Measurements from ENCODE around the gene PSMD1.
A peak's percentile ranks its signal among the peaks of the same experiment; 100 is the strongest.
"Not testable (repeated sequence)": the region's sequence is repeated elsewhere in the genome, so short reads cannot be mapped to it uniquely, and the experiment has no call there.

PSMD1 gene
- 145 to 263 (median 222) reads per million in 18 experiments for total RNA-seq

DNA sequence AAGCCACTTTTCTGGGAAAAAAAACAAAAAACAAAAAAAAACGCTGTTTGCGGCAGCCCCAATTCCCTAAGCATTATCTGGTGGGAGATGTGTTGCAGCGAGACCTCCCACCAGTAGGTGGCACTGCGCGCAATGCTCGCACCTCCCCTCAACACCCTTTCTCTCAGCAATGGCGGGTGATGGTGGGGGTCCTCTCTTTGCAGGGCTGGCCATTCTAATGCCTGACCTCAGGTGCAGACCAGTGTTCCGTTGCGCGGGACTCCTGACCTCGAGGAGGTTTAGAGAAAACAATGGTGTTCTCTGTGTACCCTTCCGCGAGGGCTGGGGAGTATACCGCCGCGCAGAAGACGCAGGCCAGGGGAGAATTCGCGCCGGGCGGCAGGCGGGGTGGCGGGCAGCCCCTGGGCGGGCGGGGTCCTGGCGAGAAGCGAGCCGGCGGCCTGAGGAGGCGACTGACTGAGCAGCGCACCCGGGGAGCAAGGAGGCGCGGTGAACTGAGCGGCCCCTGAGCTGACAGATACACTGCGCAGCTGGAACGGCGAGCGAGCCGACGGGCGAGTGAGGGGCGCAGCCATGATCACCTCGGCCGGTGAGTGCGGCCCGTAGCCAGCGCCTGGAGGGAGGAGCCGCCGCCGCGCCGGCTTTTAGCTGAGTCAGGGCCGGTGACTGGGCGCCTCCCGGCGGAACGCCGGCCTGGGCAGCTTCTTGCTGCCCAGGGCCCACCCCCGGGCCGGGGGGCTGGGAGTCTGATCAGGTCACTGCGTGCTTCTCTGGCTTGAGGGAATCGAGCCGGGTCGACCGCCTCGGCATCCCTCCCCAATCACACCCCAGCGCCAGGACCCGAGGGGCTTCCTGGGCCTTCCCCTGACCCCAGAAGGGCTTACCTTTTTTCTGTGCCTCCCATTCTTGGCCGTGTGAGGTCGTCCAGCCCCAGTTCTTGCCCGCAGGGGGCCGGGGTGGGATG, at the start of gene PSMD1:
TSS of gene PSMD1 (plus strand) at position 415 of the 964 bp plus-strand sequence. CDS start at position 574, 159 bp downstream.
- peak; percentile 93 to 94 for DNase-seq

DNA sequence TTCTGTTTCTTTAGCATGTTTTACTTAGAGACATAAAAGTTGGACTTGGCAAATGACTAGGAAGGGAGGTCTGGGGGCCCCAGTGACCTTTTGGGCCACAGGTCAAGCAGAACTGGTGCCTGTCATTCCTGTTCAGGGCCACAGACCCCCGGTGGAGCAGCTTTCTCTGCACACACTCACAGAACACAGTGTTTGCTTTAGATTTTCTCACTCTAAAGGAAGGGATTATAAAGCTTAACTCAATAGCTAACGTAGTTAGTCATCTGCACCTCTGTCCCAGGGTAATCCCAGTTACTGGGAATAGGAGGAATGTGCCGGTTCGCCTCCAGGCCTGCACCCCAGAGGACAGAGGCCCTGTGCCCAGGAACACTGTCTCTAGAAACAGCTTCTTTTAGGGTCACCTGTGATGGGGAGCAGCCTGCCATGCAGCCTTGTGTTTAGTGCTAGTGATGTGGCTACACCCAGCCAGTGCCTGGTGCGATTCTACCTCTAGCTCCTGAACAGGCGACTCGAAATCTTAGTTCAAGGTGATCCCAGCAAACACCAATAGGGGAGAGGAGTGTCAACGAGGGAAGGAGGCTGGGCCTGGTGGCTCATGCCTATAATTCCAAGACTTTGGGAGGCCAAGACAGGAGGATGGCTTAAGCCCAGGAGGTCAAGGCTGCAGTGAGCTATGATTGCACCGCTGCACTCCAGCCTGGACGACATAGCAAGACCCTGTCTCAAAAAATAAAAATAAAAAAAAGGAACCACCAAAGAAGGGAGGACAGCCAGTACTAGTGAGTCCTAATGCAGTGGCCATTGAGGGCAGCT, 49.2 kb upstream of the PSMD1 start:
- DNase-seq, result no peak

DNA sequence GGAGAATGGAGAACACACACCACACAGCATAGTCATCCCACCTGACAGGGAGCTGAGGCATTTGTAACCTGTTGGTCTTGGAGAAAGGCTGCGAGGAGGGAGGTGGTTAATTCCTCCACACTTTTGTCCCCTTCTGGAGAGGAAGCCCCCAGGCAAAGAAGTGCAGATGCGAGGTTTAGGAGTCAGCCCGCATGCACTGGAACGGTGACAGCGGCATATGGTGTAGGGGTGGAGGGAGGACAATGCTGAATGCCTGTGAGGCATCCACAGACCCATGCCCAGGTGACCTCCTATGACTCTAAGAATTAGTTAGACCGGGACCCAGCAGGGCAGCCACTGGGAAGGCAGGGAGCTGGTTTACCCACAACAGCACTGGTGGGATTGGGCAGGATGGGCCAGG, 48.5 kb upstream of the PSMD1 start:
- DNase-seq, result no peak

DNA sequence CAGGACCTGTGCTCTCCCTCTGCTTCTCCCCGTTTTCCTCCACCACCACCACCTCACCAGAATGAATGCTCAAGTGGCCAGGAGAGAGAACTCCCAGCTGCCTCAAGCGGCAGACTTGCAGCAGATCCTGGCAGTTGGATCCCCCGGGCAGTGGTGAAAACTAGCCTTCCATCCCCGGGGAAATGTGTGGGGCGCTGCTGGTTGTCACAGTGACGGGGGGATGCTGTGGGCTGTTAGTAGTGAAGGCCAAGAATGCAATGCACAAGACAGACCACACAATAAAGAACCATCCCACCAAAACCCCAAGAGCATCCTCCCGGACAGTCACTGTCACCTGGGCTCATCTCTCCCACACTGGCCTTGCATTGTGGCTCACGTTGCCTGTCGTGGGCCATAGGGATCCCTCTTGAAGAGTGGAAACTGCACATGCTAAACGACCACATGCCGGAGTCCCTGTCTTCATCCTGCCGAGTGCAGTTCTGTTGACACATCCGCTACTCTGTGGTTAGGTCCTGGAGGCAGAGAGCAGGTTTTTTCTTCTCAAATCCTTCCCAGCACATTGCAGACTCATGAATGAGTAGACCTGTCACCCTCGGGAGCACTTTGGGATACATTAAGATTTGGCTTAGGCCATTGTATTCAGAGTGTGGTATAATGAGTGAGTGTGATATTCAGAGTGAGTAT, 47.3 kb upstream of the PSMD1 start:
- DNase-seq, result no peak

DNA sequence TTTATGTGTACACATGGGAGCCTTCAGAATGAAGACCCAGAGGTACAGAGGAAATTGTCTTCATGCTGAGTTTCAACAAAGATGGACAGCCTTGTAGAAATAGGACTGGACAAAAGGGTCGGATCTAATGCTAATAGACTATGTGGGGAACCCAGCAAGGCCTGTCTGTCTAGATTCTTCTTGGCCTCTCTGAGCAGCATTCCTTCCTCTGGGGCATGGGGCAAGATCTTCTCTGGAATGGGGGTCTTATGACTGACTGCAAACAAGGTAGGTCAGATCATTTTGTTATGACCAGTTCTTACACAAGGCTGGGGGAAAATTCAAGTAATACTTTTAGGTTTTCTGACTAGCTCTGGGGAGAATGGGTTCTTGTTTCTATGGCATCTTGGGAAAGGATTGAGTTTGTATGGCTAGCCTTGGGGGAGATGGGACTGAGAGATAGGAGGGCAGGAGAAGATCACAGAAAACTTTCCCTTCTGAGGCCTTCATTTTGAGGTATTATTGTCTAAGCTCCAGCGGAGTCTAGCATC, 46.4 kb upstream of the PSMD1 start:
- no peak for DNase-seq

DNA sequence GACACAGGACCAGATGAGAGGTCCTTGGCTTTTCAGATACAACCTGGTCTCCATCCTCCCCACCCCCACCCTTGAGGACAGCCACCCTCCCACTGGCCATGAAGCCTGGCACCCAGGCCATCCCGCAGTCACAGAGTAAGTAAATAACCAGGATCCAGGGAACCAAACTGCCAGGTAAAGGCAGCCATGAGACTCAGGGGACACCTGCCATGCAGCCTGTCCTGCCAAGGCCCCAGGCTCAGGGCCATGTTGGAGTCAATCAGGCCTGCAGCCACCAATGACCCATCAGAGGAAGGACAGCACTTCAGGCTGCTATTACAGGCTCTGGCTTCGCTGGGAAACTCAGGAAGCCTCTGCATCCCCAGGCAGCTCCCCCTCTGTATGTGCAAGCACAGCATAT, 45.1 kb upstream of the PSMD1 start:
- DNase-seq, result no peak

DNA sequence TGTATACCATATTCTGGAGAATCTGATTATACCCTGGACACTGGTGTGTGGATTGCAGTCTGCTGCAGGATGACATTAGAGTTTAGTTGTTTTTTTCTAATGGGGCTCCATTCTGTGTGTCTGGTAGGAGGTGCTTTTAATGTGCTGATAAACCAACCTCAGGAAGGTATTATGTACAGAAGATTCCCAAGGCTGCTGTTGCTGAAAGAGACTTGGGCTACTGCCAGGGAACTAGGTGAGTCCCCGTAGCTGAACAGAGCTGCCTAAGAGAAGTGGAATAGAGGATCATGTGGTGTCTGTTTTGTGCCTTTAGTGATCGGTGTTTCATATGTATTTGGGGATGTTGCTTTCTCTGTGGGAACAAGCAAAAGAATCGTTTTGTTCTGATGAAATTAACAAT, 44.2 kb upstream of the PSMD1 start:
- no peak for DNase-seq

DNA sequence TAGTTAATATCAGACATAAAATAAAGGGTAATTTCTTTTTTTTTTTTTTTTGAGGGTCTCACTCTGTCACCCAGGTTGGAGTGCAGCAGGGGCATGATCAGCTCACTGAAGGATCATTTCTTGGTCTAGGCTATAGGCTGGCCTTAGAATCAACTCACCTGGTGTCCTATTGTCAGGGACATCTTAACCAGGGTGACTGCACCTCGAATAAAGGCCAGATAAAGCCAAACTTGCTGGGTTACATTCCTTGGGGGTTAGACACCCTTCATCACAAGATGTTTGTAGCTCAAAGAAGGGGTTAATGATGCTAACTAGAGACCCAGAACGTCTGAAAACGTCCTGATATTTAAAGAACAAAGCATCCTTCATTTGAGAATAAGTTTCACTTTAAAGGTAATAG, 42.8 kb upstream of the PSMD1 start:
- no peak for DNase-seq

DNA sequence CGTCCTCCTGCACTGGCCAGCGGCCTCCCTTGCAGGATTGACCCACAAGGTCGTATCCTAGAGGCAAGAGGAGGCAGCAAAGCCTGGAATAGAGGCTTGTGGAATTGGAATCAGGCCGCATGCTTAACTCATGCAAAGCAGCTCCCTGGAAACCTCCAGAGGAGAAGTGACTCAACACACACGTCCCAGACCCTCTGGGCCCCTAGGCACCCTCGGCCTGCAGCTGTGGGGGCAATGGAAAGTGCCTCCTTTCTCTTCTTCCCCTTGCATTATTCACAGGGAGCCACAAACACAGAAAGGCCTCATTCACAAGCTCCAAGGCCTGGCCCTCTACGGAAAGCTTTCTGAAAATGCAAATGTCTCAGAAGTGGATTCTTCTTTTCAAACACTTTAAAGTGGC, 41.2 kb upstream of the PSMD1 start:
- DNase-seq, result no peak

DNA sequence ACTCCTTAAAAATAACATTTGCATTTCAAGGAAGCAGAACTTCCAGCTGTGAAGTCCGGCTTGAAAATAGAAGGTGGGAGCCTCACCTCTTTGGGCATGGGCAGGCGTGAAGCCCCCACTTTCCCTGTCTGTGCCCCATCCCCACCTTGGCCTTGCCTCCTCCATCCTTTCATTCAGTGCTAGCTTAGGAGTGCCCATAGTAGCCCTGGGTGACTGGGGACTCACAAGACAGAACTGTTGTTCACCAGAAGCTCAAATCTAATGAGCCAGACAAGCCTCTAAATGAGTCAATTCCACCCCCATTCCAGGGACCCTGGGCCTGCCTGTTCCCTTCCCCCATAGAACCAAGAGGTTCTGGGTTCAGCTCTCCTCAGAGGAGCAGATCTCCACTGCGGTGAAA, 40.7 kb upstream of the PSMD1 start:
- DNase-seq, result no peak

DNA sequence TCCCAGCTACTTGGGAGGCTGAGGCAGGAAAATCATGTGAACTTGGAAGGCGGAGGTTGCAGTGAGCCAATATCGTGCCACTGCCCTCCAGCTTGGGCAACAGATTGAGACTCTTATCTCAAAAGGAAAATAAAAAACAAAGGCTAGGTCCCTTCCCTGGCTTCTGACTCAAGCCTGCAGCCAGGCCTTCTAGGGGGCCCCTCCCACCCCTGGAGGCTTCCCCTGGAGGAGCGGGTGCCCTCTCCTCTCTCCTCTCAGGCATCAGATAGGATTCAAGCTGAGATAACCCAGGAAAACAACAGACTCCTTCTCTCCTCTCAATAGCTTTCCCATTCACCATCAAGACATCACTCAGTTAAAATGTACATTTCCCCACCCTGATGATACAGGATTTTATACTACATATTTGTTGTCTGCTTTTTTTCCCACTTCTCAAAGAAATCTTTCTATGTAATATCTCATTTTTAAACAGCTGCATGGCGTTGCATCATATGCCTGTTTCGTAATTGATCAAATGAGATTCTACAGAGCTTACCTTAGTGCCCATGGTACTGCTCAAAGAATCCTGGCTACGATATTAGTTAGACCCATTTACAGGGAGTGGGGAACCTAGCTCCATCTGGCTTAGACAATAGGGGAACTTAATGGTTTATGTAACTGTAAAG, 40.0 kb upstream of the PSMD1 start:
- DNase-seq, result no peak

DNA sequence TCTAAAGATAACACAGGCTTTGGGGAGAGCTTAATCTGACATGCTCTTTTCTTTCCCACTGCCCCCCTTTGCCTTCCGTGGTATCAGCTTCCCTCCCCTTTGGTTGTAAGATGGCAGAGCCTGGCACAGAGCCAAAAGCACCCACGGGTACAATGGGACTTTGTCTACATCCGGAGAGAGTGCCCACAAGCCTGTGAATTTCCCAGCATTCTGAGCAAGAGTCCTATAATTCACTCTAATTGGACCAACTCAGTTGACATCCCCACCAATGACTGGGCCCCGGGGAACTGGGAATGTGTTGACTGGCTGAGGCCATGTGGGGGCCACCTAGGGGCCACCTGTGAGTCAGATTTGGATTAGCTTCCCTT, 39.5 kb upstream of the PSMD1 start:
- DNase-seq, result no peak

DNA sequence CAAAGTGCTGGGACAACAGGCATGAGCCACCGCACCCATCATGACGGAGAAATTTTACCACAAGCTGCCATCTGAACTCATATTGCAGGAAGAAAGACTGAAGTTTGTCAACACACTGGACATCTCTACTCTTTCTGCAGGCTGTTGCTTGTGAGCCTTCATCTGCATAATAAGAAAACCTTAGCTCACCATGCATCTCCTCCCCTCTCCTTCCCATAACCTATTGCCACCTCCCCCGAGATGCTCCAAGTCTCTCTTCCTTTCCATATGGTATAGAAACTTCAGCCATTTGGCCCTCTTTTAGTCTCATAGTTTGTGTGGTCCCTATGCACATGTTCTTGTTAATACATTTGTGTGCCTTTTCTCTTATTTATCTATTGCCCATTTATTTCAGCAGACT, 38.5 kb upstream of the PSMD1 start:
- DNase-seq, result no peak

DNA sequence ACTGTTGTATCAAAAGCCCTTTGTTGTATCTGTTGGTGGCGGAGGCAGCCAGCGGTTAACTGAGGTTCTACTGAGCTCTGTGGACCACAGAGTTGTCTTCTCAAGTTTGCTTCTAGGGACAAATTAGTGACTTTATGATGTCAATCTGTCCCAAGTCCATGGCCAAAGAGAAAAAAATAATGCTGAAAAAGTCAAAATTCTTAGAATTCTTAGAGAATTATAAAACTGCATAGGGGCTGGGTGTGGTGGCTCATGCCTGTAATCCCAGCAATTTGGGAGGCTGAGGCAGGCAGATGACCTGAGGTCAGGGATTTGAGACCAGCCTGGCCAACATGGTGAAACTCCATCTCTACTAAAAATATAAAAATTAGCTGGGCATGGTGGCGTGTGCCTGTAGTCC, 31.6 kb upstream of the PSMD1 start:
- DNase-seq, result not testable (repeated sequence)

DNA sequence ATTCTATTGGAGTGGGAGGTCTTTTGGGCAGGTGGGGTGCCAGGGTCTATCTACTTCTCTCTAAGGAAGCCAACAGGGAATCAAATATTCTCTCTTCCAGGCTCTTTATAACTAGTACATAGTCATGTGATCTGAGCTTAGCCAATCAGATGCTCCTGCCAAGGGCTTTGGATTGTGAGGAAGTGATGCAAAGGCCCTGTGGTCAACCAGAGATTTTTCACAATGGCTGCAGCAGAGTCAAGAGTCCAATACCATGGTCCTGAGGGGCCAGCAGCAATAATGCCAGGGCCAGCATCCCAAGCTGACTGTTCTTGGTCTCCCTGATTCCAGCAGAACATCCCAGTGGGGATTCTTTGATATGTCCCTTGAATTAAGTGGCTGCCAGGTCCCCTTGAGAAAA, 27.8 kb upstream of the PSMD1 start:
- peak in 1 of 2 donors; percentile 6 for DNase-seq

DNA sequence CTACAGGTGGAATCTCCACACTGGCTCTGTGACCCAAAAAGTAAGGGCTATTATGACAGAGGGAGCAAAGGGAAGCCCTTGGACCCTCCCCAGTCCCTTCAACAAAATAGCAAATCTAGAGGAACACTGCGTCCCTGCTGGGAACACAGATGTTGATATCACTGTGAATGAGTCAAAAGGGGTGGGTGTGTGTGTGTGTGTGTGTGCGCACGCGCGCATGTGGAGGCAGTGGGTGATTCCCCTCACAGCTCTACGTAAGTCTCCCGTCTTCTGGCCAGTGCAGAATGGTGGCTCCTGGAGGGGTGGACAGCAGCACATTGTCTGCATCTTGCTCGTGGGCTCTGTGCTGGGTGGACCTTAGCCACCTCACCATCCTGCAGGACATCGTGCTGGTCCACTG, 27.1 kb upstream of the PSMD1 start:
- DNase-seq, result no peak

DNA sequence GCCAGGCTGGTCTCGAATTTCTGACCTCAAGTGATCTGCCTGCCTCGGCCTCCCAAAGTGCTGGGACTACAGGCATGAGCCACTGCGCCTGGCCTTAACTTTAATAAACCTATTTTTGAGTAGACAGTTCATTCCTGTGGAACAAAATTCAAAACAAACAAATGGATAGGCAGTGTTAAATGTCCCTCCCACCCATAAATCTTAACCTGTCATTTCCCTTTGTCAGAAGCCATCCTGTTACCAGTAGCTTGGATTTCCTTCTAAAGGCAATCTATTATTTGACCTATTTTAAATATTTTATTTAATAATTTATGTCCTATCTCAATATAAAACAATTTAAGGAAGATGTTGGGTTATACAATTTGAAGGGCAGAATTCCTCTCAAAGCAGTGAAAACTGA, 25.9 kb upstream of the PSMD1 start:
- no peak for DNase-seq

DNA sequence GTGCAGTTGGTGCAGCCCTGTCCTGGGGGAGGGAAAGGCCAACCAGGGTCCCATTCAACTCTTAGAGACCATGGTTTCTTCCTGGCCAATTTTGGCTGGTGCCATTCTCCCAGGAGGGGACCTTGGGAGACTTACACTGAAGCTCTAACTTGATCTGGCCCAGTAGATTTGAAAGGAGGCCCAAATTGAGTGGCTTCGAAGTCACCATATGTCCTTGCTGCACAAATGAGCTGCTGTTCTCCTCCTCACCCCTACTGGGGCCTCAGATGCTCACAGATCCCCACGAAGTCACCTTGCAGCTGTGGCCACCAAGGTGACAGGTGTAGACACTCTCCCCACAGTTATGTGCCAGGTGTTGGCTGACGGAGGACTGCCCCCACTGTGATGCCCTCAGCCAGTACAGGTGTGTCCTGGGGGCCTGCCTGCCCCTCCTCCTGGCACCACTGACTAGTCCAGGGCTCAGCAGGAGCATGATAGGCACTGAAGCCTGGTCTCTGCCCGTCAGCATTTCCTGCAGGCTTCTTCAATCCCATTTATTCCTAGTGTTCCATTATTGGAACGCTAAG, 24.0 kb upstream of the PSMD1 start:
- DNase-seq, result no peak

DNA sequence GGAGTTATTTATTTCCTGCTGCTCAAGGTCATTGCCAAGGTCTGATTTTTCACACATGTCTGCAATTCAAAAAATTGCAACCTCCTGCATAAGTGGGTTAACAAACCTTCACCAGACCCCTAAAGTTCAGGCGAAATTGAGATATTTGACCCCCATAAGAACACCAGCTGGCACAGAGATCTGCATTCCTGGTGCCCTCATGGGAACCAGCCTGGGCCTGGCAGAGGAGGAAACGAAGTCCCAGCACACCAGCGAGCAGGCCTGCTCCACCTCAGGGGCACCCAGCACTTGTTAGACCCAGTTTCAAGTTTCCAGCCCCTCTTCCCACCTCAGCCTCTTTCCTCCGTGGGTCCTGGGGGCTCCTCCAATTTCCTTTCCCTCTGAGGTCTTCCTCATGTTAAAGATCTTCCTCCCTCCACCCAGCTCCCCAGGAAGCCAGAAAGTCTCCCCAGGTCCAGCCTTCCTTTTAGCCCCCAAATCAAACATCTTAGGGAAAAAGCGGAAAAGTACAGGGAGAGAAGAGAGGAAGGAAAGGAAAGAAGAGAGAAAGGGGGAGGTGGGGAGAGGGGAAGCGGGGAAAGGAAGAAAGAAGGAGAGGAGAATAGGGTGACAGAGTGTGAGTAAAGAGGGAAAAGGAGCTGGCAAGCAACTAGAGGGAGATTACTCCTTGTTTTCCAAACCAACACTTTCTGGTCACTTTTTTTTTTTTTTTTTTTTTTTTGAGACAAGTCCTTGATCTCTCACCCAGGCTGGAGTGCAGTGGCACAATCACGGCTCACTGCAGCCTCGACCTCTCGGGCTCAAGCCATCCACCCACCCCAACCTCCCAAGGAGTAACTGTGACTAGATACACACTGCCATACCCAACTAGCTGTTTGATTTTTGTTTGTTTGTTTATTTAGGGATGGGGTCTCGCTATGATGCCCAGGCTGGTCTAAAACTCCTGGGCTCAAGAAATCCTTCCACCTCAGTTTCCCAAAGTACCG, 23.2 kb upstream of the PSMD1 start:
- no peak for DNase-seq

DNA sequence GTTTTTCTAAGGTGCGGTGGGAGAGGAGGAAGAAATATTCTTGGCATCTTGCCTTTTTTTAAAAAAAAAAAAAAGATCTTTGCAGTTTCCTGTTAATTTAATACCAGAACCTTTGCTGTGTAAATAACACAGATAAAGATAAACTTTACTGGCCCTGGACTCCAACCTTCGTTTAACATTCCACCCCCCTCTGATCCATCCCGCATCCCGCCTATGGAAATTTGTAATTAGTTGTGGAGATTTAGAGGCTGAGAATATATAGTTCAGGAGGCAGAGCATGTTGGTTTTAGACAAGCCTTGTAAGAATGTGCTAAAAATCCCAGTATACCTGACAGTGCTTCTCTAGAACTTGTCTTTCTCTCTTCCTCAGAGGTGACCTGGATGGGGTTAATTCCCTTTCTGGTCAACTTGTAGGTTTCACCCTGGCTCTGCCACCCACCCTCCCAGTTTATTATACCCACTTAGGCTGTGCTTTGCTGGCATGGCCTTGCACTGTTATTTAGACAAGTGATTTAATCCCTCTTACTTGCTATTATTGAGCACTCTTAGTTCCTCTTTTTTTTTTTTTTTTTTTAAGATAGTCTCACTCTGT, 22.3 kb upstream of the PSMD1 start:
- DNase-seq, result no peak
